DMS53 treated with DMSO at 0.1 percent for 48 hours (cell line): ENCODE data around the gene SPNS3.

Experiments
- DNase-seq: peaks from one replicate; lab custom pipeline; 2025; ENCODE audit not compliant: unreplicated experiment; lab: John Stamatoyannopoulos, UW

Gene SPNS3

GRCh38 chr17:4525691-4526397 lies 92.1 kb downstream of the SPNS3 start:
- no peak for DNase-seq

GRCh38 chr17:4527134-4527533 lies 93.4 kb downstream of the SPNS3 start:
- no peak for DNase-seq

GRCh38 chr17:4527566-4528125 lies 93.9 kb downstream of the SPNS3 start:
- DNase-seq: no peak

- DNase-seq: no peak
Measured at GRCh38 chr17:4529533-4530152, 95.9 kb downstream of the SPNS3 start.

- DNase-seq: no peak
Measured at GRCh38 chr17:4530799-4531730, 97.3 kb downstream of the SPNS3 start.

GRCh38 chr17:4531988-4532736 lies 98.4 kb downstream of the SPNS3 start:
- no peak for DNase-seq

GRCh38 chr17:4532860-4533522 lies 99.3 kb downstream of the SPNS3 start:
- no peak for DNase-seq

- DNase-seq: no peak
Measured at GRCh38 chr17:4533523-4534504, 100.1 kb downstream of the SPNS3 start.

- DNase-seq: no peak
Measured at GRCh38 chr17:4534515-4534914, 100.8 kb downstream of the SPNS3 start.

GRCh38 chr17:4534928-4535666 lies 101.4 kb downstream of the SPNS3 start:
- DNase-seq: no peak

- no peak for DNase-seq
Measured at GRCh38 chr17:4535667-4536258, 102.0 kb downstream of the SPNS3 start.

- DNase-seq: no peak
Measured at GRCh38 chr17:4536259-4536741, 102.6 kb downstream of the SPNS3 start.

GRCh38 chr17:4536742-4537411 lies 103.1 kb downstream of the SPNS3 start:
- DNase-seq: no peak
